ENCODE results near the gene AHCYL2. TPM values are rescaled to one million over a fixed set of nuclear protein-coding genes. Genes with fewer than 3 reads are reported as not detected.

AHCYL2 gene
- total RNA-seq, 1 experiment from 2014 or later, result 23.2 TPM

- Histone ChIP-seq H4K91ac (ENCODE audit: insufficient read length, low read depth, low read length) (no peak overlapping the region), H3K79me2 (ENCODE audit: insufficient read depth, low read length) (no peaks in the 10 kb centered on the region), H3K56ac (ENCODE audit: insufficient read length, low read depth, low read length) (no peak overlapping the region), H3K23ac (ENCODE audit: insufficient read length, low read depth, low read length) (no peak overlapping the region), H4K5ac (ENCODE audit: insufficient read length, low read depth, low read length) (no peak overlapping the region), H3K27me3 (ENCODE audit: insufficient read depth, low read length) (no peaks in the 10 kb centered on the region), H2AFZ (ENCODE audit: low read length) (no peak overlapping the region), H3K23me2 (ENCODE audit: insufficient read length, low read depth, low read length, poor library complexity, severe bottlenecking) (peaks cover 3% of the 10 kb centered on the region), H2BK15ac (ENCODE audit: low read depth, low read length) (no peak overlapping the region), H2BK120ac (ENCODE audit: low read depth, low read length, poor library complexity, severe bottlenecking) (no peak overlapping the region), H3K79me1 (ENCODE audit: insufficient read depth, low read depth, low read length, poor library complexity, severe bottlenecking) (no peaks in the 10 kb centered on the region), H3K4me1 (ENCODE audit: insufficient read depth, low read length) (no peaks in the 10 kb centered on the region), H3K18ac (ENCODE audit: insufficient read length, low read depth, low read length) (no peak overlapping the region), H3K14ac (ENCODE audit: insufficient read depth, low read length) (no peak overlapping the region), H2BK5ac (ENCODE audit: insufficient read length, low read length) (no peak overlapping the region), H4K8ac (replicated peaks; ENCODE audit: insufficient read length, low read depth, low read length) (no peak overlapping the region), H3K9ac (ENCODE audit: extremely low read depth, insufficient read length, low read length) (no peak overlapping the region), H3K9me3 (ENCODE audit: control insufficient read depth, low read depth, low read length) (no peaks in the 10 kb centered on the region), H2AK5ac (ENCODE audit: insufficient read length, low read length) (no peak overlapping the region), H2BK12ac (ENCODE audit: insufficient read length, low read depth, low read length) (no peak overlapping the region), H3K4me2 (ENCODE audit: insufficient read depth, insufficient read length, low read length) (no peak overlapping the region), H3T11ph (ENCODE audit: low read length) (no peak overlapping the region), H4K20me1 (ENCODE audit: control insufficient read depth, insufficient read depth, insufficient read length) (no peaks in the 10 kb centered on the region), H2BK20ac (ENCODE audit: low read depth, low read length, poor library complexity, severe bottlenecking) (no peak overlapping the region), H3K27ac (ENCODE audit: insufficient read length, low read depth, low read length) (no peak overlapping the region), H3K4ac (ENCODE audit: low read depth, low read length) (no peak overlapping the region)
- Mint-ChIP-seq H3K36me3 (ENCODE audit: insufficient read depth in 1 of 3, low read depth in 3 of 3) (peaks cover 5 to 35% (median 27%) of the 10 kb centered on the region in 3 experiments; a peak in 6 of 7 replicates), H3K27ac (no peak overlapping the region), H3K27me3 (ENCODE audit: low read depth) (no peaks in the 10 kb centered on the region), H3K9me3 (no peaks in the 10 kb centered on the region), H3K4me1 (no peaks in the 10 kb centered on the region), H3K4me3 (no peak overlapping the region)
- no peak for TF ChIP-seq CTCF (conservative IDR thresholded peaks at IDR 0.05)
- no peak for DNase-seq
- no CpG with 5 or more reads among the region's 3 CpGs for WGBS (ENCODE audit: extremely low coverage, insufficient read length, low lambda C conversion rate)
These were observed 232.3 kb downstream of the AHCYL2 start for GRCh38 chr7:129457101-129457500.

All from H9 (cell line).